ENCODE measurements around the gene UCN.

- TF ChIP-seq CTCF (IDR thresholded peaks at IDR 0.05; ENCODE audit: extremely low read depth in 1 of 2, insufficient read depth in 1 of 2, low read depth in 1 of 2, low read length in 2 of 2) (no peak), GATA2 (IDR thresholded peaks at IDR 0.05; ENCODE audit: insufficient read depth, insufficient read length, low read depth, low read length) (no peak), MAX (IDR thresholded peaks at IDR 0.05; ENCODE audit: insufficient read depth, insufficient read length) (no peak), FOS (IDR thresholded peaks at IDR 0.05; ENCODE audit: borderline replicate concordance, insufficient read depth, low read length) (no peak), POLR2AphosphoS5 (IDR thresholded peaks at IDR 0.05; ENCODE audit: insufficient read depth, low read depth, low read length) (no peak), POLR2A (IDR thresholded peaks at IDR 0.05; ENCODE audit: low read depth, low read length) (no peak)
Measured at GRCh38 chr2:27270131-27270530, 38.1 kb downstream of the UCN start.

All from endothelial cell of umbilical vein (primary cell).